ENCODE measurements around the gene GFY. TPM values are rescaled to one million over a fixed set of nuclear protein-coding genes. Genes with fewer than 3 reads are reported as not detected.
A peak's percentile ranks its signal among the peaks of the same experiment; 100 is the strongest.

Gene GFY
- total and polyA plus RNA-seq, 10 of the 15 experiments (the other 5 are each of a cell fraction or from before 2014, with no cell fraction given): 0.05 TPM; not detected in 9

- TF ChIP-seq ZBTB40 (IDR thresholded peaks at IDR 0.05; ENCODE audit: borderline replicate concordance) (no peak), CBX5 (IDR thresholded peaks at IDR 0.05; ENCODE audit: low read depth) (no peak), TARDBP (IDR thresholded peaks at IDR 0.05; ENCODE audit: borderline replicate concordance) (no peak), RAD51 (IDR thresholded peaks at IDR 0.05) (no peak), LARP7 (IDR thresholded peaks at IDR 0.05) (peak; percentile 37; the same call in 1 of the 2 replicates), MXI1 (IDR thresholded peaks at IDR 0.05; ENCODE audit: low read depth, low read length) (no peak), RUNX3 (IDR thresholded peaks at IDR 0.05; ENCODE audit: low read length) (peak; percentile 93), MEF2B (IDR thresholded peaks at IDR 0.05; ENCODE audit: partially characterized antibody, poor library complexity, severe bottlenecking) (peak; percentile 99), RCOR1 (conservative IDR thresholded peaks at IDR 0.05; ENCODE audit: low read depth, low read length) (no peak), CHD4 (IDR thresholded peaks at IDR 0.05) (no peak), CHD2 (IDR thresholded peaks at IDR 0.05; ENCODE audit: borderline replicate concordance, low read depth, low read length) (peak; percentile 73; the same call in 1 of the 2 replicates), STAT1 (conservative IDR thresholded peaks at IDR 0.05) (no peak), MTA3 (IDR thresholded peaks at IDR 0.05; ENCODE audit: borderline replicate concordance, low read length) (peak; percentile 35; the same call in 1 of the 2 replicates), SIN3A (IDR thresholded peaks at IDR 0.05; ENCODE audit: low read depth, low read length) (no peak), CREM (IDR thresholded peaks at IDR 0.05; ENCODE audit: low read depth) (peak; percentile 92), NRF1 (conservative IDR thresholded peaks at IDR 0.05; ENCODE audit: low read depth, low read length) (no peak), NKRF (conservative IDR thresholded peaks at IDR 0.05) (no peak), SPI1 (IDR thresholded peaks at IDR 0.05; ENCODE audit: borderline replicate concordance, insufficient read depth, low read depth, low read length) (peak; percentile 51; the same call in 1 of the 2 replicates), EGR1 (IDR thresholded peaks at IDR 0.05; ENCODE audit: borderline replicate concordance in 1 of 2, low read depth in 2 of 2, low read length in 2 of 2) (peak in 1 of 2 experiments; percentile 86; a peak in 2 of 3 replicates), SMARCA5 (IDR thresholded peaks at IDR 0.05) (no peak), RFX5 (IDR thresholded peaks at IDR 0.05; ENCODE audit: low read depth, low read length) (no peak)
These were observed 9.9 kb upstream of the GFY start (continued) for GRCh38 chr19:49415102-49415809.

Measured in GM12878 (cell line).